ENCODE results near the gene ZFTA.
"Not testable (repeated sequence)": the region's sequence is repeated elsewhere in the genome, so short reads cannot be mapped to it uniquely, and the experiment has no call there.

ZFTA gene

GRCh38 chr11:63771741-63772318, 3.3 kb upstream of the ZFTA start:
- not testable (repeated sequence) for DNase-seq

- DNase-seq, result no peak
Measured at GRCh38 chr11:63770763-63771162, 2.2 kb upstream of the ZFTA start.

GRCh38 chr11:63769714-63770455, 1.3 kb upstream of the ZFTA start:
- no peak for DNase-seq

GRCh38 chr11:63769042-63769713, 603 bp upstream of the ZFTA start:
- peak; percentile 49 for DNase-seq

GRCh38 chr11:63767565-63768236, 874 bp downstream of the ZFTA start:
- DNase-seq, result peak; percentile 40

GRCh38 chr11:63767267-63767564, 1.4 kb downstream of the ZFTA start:
- no peak for DNase-seq

GRCh38 chr11:63766531-63767235, 1.9 kb downstream of the ZFTA start:
- no peak for DNase-seq

GRCh38 chr11:63765688-63766241, 2.8 kb downstream of the ZFTA start:
- no peak for DNase-seq

- no peak for DNase-seq
Measured at GRCh38 chr11:63764679-63765647, 3.6 kb downstream of the ZFTA start.

- DNase-seq, result no peak
Measured at GRCh38 chr11:63764340-63764678, 4.3 kb downstream of the ZFTA start.

- DNase-seq, result no peak
Measured at GRCh38 chr11:63763496-63764339, 4.9 kb downstream of the ZFTA start.

GRCh38 chr11:63762654-63763495, 5.7 kb downstream of the ZFTA start:
- no peak for DNase-seq

GRCh38 chr11:63761931-63762653, 6.5 kb downstream of the ZFTA start:
- no peak for DNase-seq

GRCh38 chr11:63761188-63761587, 7.4 kb downstream of the ZFTA start:
- no peak for DNase-seq

- no peak for DNase-seq
Measured at GRCh38 chr11:63760487-63761079, 8.0 kb downstream of the ZFTA start.

- DNase-seq, result no peak
Measured at GRCh38 chr11:63756919-63757761, 11.4 kb downstream of the ZFTA start.

- no peak for DNase-seq
Measured at GRCh38 chr11:63749624-63750023, 19.0 kb downstream of the ZFTA start.

GRCh38 chr11:63747011-63747410, 21.6 kb downstream of the ZFTA start:
- no peak for DNase-seq
